VCaP (cell line): ENCODE data around the gene RPS6KA2.

Experiments
- H3K27ac ChIP-seq: fragments of 450-650 bp; 2 replicates; pipeline ENCODE4 v1.5.1; 2017
- TF ChIP-seq, protein P1 (sequence below): fragments of 450-650 bp; conservative IDR thresholded peaks from 2 replicates; pipeline ENCODE4 v1.5.1; 2017; ENCODE audit warnings: mild to moderate bottlenecking, moderate library complexity

RPS6KA2 gene

DNA sequence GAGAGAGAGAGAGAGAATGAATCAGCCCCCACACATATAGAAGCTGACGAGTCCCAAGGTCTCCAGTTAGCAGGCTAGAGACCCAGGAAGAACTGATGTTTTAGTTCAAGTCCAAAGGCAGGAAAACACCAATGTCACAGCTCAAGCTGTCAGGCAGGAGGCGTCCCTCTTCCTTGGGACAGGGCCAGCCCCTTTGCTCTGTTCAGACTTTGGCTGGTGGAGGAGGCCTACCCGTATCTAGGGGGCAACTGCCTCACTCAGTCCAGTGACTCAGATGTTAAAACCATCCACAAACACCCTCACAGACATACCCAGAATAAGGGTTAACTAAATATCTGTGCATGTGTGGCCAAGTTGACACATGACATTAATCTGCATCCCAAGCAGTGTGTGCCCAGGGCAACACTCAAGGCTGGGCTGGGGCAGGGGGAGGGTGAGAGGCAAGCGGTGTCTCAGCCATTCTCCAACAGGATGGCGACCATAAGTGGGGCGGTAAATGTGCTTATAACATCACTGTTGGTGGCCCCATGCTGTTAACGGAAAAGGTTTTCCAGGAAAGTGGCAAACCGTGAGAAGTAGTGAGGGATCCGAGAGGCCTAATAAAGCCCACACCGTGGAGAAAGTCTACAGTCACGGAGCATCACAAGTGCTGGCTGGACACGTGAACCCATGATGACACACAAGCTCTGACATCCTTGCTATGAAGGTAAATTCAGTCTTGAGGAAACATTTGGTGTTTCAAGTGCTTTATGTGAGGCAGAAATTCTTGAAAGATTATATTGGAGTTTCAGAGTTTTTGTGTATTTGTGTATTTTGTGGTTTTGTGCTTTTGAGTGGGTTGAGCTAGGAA lies 68.7 kb downstream of the RPS6KA2 start:
- H3K27ac ChIP-seq, result peak overlapping the region; percentile 91
- TF ChIP-seq, protein P1, sequence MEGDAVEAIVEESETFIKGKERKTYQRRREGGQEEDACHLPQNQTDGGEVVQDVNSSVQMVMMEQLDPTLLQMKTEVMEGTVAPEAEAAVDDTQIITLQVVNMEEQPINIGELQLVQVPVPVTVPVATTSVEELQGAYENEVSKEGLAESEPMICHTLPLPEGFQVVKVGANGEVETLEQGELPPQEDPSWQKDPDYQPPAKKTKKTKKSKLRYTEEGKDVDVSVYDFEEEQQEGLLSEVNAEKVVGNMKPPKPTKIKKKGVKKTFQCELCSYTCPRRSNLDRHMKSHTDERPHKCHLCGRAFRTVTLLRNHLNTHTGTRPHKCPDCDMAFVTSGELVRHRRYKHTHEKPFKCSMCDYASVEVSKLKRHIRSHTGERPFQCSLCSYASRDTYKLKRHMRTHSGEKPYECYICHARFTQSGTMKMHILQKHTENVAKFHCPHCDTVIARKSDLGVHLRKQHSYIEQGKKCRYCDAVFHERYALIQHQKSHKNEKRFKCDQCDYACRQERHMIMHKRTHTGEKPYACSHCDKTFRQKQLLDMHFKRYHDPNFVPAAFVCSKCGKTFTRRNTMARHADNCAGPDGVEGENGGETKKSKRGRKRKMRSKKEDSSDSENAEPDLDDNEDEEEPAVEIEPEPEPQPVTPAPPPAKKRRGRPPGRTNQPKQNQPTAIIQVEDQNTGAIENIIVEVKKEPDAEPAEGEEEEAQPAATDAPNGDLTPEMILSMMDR, result no peak

DNA sequence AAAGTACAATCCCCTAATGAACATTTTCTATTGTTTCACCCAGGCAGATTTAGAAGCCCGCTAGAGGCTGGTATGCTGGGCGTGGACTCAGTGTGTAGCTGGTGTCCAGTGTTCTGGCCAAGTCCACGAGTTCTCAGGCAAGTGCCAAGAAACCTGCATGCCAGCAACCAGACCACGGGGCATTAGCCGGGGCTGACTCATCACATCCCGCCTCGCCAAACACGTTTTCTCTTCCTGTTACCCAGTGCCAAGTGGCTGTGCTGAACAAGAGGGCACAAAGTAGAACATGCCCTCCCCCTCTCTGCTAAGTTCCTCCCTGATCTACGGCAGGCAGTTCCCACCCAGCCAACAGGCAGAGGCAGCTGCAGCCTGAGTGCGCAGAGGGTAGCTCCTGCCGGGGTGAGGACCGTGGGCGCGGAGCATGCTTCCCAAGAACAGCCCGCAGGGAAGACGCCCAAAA lies 70.2 kb downstream of the RPS6KA2 start:
- TF ChIP-seq, protein P1, result no peak
- peak overlapping the region; percentile 91 for H3K27ac ChIP-seq

DNA sequence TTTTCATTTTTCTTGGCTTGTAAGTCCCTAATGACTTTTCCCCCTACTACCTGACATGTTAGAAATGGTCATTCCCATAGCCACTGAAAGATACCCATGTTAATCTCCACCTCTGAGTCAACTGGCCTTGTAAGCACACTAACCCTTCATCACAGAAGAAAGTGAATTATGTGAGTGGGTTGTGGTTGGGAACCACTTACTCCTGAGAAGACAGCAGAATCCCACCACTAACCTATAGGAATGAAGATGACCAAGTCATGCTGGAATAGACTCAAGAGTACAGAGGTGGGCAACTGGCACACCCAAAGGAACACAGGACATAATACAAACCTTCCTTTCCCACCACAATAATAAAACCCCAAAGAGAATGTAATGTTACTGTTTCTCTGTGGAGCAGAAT lies 70.7 kb downstream of the RPS6KA2 start:
- TF ChIP-seq, protein P1, result no peak
- peak overlapping the region; percentile 91 for H3K27ac ChIP-seq

DNA sequence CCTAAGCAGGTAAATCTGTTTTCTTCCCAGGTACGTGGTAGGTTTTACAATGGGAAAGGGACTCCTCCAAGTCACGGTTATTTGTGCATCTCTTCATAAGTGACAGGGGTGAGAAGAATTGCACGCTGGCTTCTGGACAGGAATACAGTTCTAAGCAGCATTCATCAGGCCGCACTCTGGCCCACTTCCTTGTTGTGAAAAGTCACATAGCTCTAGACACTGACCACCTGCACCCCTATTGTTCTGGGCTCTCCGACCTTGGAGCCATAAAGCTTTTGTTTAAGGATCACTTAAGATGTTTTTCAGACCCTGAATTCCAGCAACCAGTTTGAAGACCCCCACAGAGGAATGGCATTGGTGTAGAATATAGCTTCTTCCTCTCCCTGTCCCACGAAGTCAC lies 72.0 kb downstream of the RPS6KA2 start:
- TF ChIP-seq, protein P1, result no peak
- no peak overlapping the region for H3K27ac ChIP-seq

DNA sequence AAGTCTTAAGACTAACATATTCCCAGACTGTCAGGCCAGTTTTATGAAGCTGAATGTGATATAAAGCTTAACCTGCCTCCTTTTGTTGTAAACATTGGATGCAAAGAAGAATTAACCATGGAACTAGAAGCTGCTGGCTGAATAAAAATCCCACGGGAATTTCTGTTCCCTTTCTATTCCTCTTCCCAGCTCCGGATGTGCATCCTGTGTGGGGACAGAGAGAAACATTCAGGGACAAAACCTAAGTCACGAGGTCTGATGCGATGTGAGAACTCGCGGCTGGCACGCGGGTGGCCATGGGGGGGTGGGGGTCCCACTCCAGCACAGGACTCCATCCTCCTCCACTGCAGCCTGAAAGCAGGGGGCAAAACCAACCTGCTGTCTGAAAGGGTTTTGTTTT lies 72.7 kb downstream of the RPS6KA2 start:
- TF ChIP-seq, protein P1, result no peak
- no peak overlapping the region for H3K27ac ChIP-seq

DNA sequence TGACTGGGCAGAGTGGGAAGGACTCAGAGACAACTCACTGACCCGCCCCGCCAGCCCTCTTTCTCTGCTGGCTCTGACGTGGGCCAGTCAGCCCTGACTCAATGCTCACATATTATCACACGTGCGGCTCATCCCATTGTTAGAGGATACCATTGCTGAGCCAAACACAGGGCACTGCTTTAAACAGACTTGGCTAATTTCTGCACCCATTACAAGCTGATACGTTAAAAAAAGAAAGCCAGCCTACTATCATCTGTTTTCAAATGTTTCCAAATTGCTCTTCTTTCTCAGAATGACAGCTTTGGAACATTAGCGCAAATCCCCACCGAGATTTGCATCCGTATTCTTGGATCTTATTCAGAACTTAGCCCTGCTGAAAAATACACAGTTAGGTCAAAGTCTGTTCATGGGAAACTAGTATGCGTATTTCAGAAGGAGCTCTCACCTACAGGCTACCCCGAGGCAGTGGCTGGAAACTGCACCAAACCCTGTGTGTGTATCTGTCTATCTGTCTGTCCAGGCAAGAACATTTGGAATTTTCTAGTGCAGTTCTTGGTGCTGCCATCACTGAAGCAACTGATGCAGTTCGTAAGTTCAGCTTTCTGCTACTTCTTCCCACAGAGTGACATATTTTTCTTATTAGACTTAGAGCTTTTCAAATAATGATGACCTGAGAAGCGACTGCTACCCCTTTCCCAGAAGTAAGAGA lies 73.3 kb downstream of the RPS6KA2 start:
- TF ChIP-seq, protein P1, result no peak
- H3K27ac ChIP-seq, result no peak overlapping the region

DNA sequence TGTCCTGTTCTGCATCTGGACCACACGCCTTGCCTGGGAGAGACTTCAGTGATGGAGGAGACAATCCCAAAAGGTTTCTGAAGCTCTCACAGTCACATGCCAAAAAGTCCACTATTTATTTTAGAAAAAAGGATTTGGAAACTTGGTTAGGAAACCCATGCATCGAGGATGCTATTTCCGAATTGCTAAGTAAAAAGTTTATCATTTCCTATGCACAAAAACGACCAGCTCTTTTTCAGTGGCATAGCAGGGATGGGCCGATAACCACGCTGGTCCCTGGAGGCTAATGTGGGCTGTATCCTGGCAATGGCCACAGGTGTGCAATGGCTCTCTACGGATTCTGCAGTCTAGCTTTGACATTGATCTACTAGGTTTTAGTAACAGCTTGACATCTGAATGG lies 74.5 kb downstream of the RPS6KA2 start:
- TF ChIP-seq, protein P1, result no peak
- H3K27ac ChIP-seq, result no peak overlapping the region
